ENCODE results near the gene WFIKKN1.

The WFIKKN1 gene

GRCh38 chr16:648781-649589 is 18.2 kb downstream of the WFIKKN1 start, which contains the start of gene WDR90:
Gene WDR90, plus strand, starts transcription at chr16:649365. Its CDS starts 52 bp downstream, at chr16:649417.
- Histone ChIP-seq H3K9me3 (ENCODE audit: insufficient read depth, low read length) (no peaks in the 10 kb centered on the region), H3K4me3 (ENCODE audit: low read length) (peak within 1 kb of the TSS; percentile 82), H2AFZ (ENCODE audit: low read depth, low read length) (no peak within 1 kb of the TSS; the same call in 1 of the 2 replicates), H3K27ac (ENCODE audit: low read length) (peak within 1 kb of the TSS; percentile 73), H3K27me3 (ENCODE audit: low read depth, low read length) (no peaks in the 10 kb centered on the region), H3K79me2 (ENCODE audit: low read length) (peaks cover 33% of the 10 kb centered on the region), H3K9ac (ENCODE audit: low read length) (peak within 1 kb of the TSS; percentile 79), H3K36me3 (replicated peaks; ENCODE audit: low read depth, low read length) (no peaks in the 10 kb centered on the region), H3K4me2 (ENCODE audit: low read length) (peak within 1 kb of the TSS; percentile 96), H4K20me1 (ENCODE audit: insufficient read depth, low read length) (peaks cover 7% of the 10 kb centered on the region; the same call in 1 of the 2 replicates), H3K4me1 (ENCODE audit: low read length) (peaks cover 12% of the 10 kb centered on the region)
- TF ChIP-seq EZH2phosphoT487 (IDR thresholded peaks at IDR 0.05; ENCODE audit: low read depth) (no peak), CTCF (IDR thresholded peaks at IDR 0.05; ENCODE audit: low read depth, low read length) (no peak)

GRCh38 chr16:649631-650030 is 18.8 kb downstream of the WFIKKN1 start:
- peak overlapping the region; percentile 17; the same call in 1 of the 2 replicates for H3K27ac ChIP-seq (ENCODE audit: low read length)

GRCh38 chr16:651844-652243 is 21.1 kb downstream of the WFIKKN1 start:
- H3K36me3 ChIP-seq (replicated peaks; ENCODE audit: low read depth, low read length) = no peaks in the 10 kb centered on the region
- H3K9me3 ChIP-seq (ENCODE audit: insufficient read depth, low read length) = no peaks in the 10 kb centered on the region
- H2AFZ ChIP-seq (ENCODE audit: low read depth, low read length) = no peak overlapping the region
- H3K4me1 ChIP-seq (ENCODE audit: low read length) = peaks cover 12% of the 10 kb centered on the region
- H4K20me1 ChIP-seq (ENCODE audit: insufficient read depth, low read length) = no peaks in the 10 kb centered on the region
- H3K9ac ChIP-seq (ENCODE audit: low read length) = no peak overlapping the region
- no peak overlapping the region for H3K4me2 ChIP-seq (ENCODE audit: low read length)
- peaks cover 25% of the 10 kb centered on the region for H3K79me2 ChIP-seq (ENCODE audit: low read length)
- H3K27ac ChIP-seq (ENCODE audit: low read length) = no peak overlapping the region
- TF ChIP-seq CTCF (IDR thresholded peaks at IDR 0.05; ENCODE audit: low read depth, low read length) = no peak
- no peak for TF ChIP-seq EZH2phosphoT487 (IDR thresholded peaks at IDR 0.05; ENCODE audit: low read depth)
- no peaks in the 10 kb centered on the region for H3K27me3 ChIP-seq (ENCODE audit: low read depth, low read length)
- no peak overlapping the region for H3K4me3 ChIP-seq (ENCODE audit: low read length)

More at GRCh38 chr16:649631-650030, 18.8 kb downstream of the WFIKKN1 start:
- peaks cover 29% of the 10 kb centered on the region for H3K79me2 ChIP-seq (ENCODE audit: low read length)
- peak overlapping the region; percentile 79 for H3K9ac ChIP-seq (ENCODE audit: low read length)
- peaks cover 12% of the 10 kb centered on the region for H3K4me1 ChIP-seq (ENCODE audit: low read length)
- peak overlapping the region; percentile 96 for H3K4me2 ChIP-seq (ENCODE audit: low read length)
- H3K36me3 ChIP-seq (replicated peaks; ENCODE audit: low read depth, low read length) = no peaks in the 10 kb centered on the region
- H3K27me3 ChIP-seq (ENCODE audit: low read depth, low read length) = no peaks in the 10 kb centered on the region
- H2AFZ ChIP-seq (ENCODE audit: low read depth, low read length) = no peak overlapping the region
- TF ChIP-seq CTCF (IDR thresholded peaks at IDR 0.05; ENCODE audit: low read depth, low read length) = no peak
- no peak for TF ChIP-seq EZH2phosphoT487 (IDR thresholded peaks at IDR 0.05; ENCODE audit: low read depth)
- peaks cover 7% of the 10 kb centered on the region; the same call in 1 of the 2 replicates for H4K20me1 ChIP-seq (ENCODE audit: insufficient read depth, low read length)
- no peaks in the 10 kb centered on the region for H3K9me3 ChIP-seq (ENCODE audit: insufficient read depth, low read length)
- H3K4me3 ChIP-seq (ENCODE audit: low read length) = peak overlapping the region; percentile 82

- Histone ChIP-seq H3K4me1 (ENCODE audit: low read length) (peaks cover 9% of the 10 kb centered on the region), H3K79me2 (ENCODE audit: low read length) (peaks cover 20% of the 10 kb centered on the region), H3K9ac (ENCODE audit: low read length) (no peak overlapping the region), H2AFZ (ENCODE audit: low read depth, low read length) (no peak overlapping the region), H3K27me3 (ENCODE audit: low read depth, low read length) (no peaks in the 10 kb centered on the region), H3K27ac (ENCODE audit: low read length) (no peak overlapping the region), H4K20me1 (ENCODE audit: insufficient read depth, low read length) (no peaks in the 10 kb centered on the region), H3K36me3 (replicated peaks; ENCODE audit: low read depth, low read length) (no peaks in the 10 kb centered on the region), H3K4me3 (ENCODE audit: low read length) (no peak overlapping the region), H3K4me2 (ENCODE audit: low read length) (no peak overlapping the region), H3K9me3 (ENCODE audit: insufficient read depth, low read length) (no peaks in the 10 kb centered on the region)
- TF ChIP-seq EZH2phosphoT487 (IDR thresholded peaks at IDR 0.05; ENCODE audit: low read depth) = no peak
- no peak for TF ChIP-seq CTCF (IDR thresholded peaks at IDR 0.05; ENCODE audit: low read depth, low read length)
Observed at GRCh38 chr16:652454-653305, 21.9 kb downstream of the WFIKKN1 start.
